Skeletal muscle tissue (tissue), 4 donors: ENCODE data around the gene PRKG1. TPM values are rescaled to one million over a fixed set of nuclear protein-coding genes. Genes with fewer than 3 reads are reported as not detected.
"Not testable (repeated sequence)": the region's sequence is repeated elsewhere in the genome, so short reads cannot be mapped to it uniquely, and the experiment has no call there.

Experiments
- H3K27ac ChIP-seq: one replicate; pipeline ENCODE4 v1.7.0; 2013; ENCODE audit warnings: mild to moderate bottlenecking, low read depth, low read length, inconsistent platforms
- H3K27me3 ChIP-seq, 3 donors: one replicate each; pipeline ENCODE4 v1.7.0; 2013; ENCODE audit warnings: low read length in 3 of 3; ENCODE audit not compliant: control insufficient read depth in 3 of 3, insufficient read depth in 3 of 3
- H3K36me3 ChIP-seq, 3 donors: one replicate each; pipeline ENCODE4 v1.7.0; 2013; ENCODE audit warnings: low read length in 3 of 3; ENCODE audit not compliant: control insufficient read depth in 3 of 3, insufficient read depth in 3 of 3
- H3K4me1 ChIP-seq, 3 donors: one replicate each; pipeline ENCODE4 v1.7.0; 2013; ENCODE audit warnings: low read length in 3 of 3, mild to moderate bottlenecking in 3 of 3; ENCODE audit not compliant: control insufficient read depth in 3 of 3, insufficient read depth in 3 of 3
- H3K4me3 ChIP-seq, 3 donors: one replicate each; pipeline ENCODE4 v1.7.0; 2013; ENCODE audit warnings: low read length in 3 of 3
- H3K9ac ChIP-seq, 3 donors: one replicate each; pipeline ENCODE4 v1.7.0; 2013; ENCODE audit warnings: low read length in 3 of 3, mild to moderate bottlenecking in 3 of 3, moderate library complexity in 2 of 3, low read depth in 1 of 3
- H3K9me3 ChIP-seq, 3 donors: one replicate each; pipeline ENCODE4 v1.7.0; 2013; ENCODE audit warnings: low read length in 3 of 3; ENCODE audit not compliant: control insufficient read depth in 3 of 3
- total RNA-seq: library from RNA; depleted of rRNA; stranded (reverse); fragments of >200 nt; gene quantifications from one replicate; pipeline ENCODE4 v1.2.3, GENCODE V29; 2014
- donor health status: Osteomylitis.

Gene PRKG1
- total RNA-seq, 1 donor from 2014 or later: 44.9 TPM

DNA sequence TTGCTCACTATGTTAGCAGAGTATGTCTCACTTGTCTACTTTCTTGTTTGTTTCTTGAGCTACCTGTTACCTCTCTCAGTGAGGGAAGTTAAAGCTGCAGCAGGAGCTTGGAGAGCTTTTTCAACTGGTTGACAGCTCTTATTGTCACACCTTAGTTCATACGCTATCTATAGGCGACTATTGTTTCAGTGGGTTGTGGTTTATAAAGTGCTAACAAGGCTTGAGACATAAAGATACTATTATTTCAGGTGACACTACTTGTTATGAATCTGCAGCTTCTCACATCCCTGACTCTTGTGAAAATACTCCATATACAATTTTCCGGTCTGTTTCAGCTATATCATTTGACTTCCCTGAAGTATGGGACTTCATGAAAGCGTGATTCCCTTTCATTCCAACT lies 457.8 kb downstream of the PRKG1 start:
- Histone ChIP-seq H3K9ac (no peak overlapping the region), H3K4me1 (no peaks in the 10 kb centered on the region), H3K27me3 (no peaks in the 10 kb centered on the region), H3K9me3 (no peaks in the 10 kb centered on the region), H3K27ac (no peak overlapping the region), H3K4me3 (no peak overlapping the region), H3K36me3 (no peaks in the 10 kb centered on the region)

DNA sequence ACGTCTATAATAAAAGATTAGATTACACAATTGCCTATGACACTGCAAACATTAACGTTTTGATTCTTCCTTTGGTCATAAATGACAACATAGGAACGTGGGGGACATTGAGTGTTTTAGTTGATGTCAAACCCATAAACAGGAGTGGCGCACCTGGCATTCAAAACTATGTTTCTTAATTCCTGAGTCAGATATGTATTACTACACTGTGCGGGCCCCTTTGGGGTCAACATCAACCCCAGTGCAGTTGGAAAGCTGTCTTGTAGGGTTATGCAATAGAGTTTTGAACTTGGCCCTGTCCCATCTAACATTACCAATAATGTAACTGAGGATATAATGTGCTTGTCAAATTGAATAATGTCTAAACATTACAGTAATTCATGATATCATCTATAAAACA lies 468.6 kb downstream of the PRKG1 start:
- H3K9me3 ChIP-seq: no peaks in the 10 kb centered on the region
- no peaks in the 10 kb centered on the region for H3K36me3 ChIP-seq
- no peak overlapping the region for H3K4me3 ChIP-seq
- H3K27me3 ChIP-seq: no peaks in the 10 kb centered on the region
- no peaks in the 10 kb centered on the region for H3K4me1 ChIP-seq
- H3K9ac ChIP-seq: no peak overlapping the region
- H3K27ac ChIP-seq: no peak overlapping the region

DNA sequence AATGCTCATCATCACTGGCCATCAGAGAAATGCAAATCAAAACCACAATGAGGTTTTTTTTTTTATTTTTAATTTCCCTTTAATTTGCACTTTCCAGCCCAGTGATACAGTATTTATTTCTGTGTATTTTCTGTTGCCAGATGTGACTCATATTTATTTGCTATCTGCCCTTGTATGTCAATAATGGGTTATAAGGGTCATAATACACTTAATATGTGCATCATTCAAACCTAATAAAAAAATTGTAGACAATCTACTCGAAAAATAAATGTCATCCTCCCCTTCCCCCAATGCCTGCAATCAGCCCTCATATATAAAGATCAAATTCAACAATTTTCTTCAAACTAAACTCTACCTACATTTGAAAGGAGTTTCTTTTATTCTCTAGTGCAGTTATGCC lies 470.6 kb downstream of the PRKG1 start:
- Histone ChIP-seq H3K4me3 (no peak overlapping the region), H3K27ac (no peak overlapping the region)

DNA sequence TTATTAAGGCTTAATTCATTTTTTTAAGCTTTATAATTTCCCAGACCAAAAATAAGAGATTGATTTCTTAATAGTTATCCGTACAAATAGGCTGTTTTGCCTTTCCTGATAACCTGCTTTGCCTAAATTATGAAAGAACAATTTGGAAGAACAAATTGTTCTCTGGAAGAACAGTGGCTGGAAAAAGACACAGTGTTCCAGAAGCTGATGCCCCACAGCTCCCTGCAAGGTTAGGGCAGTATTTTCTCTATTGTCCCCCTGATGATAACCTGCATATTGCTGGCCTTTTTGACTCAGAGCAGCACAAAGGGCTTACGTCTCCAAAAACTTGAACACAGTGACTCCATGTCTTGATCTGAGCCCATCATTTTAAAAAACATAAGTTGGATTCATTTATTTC lies 473.7 kb downstream of the PRKG1 start:
- H3K4me3 ChIP-seq: no peak overlapping the region
- no peak overlapping the region for H3K27ac ChIP-seq
- H3K36me3 ChIP-seq: no peaks in the 10 kb centered on the region

More for the DNA sequence above, 470.6 kb downstream of the PRKG1 start:
- H3K4me1 ChIP-seq: no peaks in the 10 kb centered on the region
- H3K36me3 ChIP-seq: no peaks in the 10 kb centered on the region
- H3K27me3 ChIP-seq: no peaks in the 10 kb centered on the region
- no peaks in the 10 kb centered on the region for H3K9me3 ChIP-seq
- H3K9ac ChIP-seq: no peak overlapping the region

DNA sequence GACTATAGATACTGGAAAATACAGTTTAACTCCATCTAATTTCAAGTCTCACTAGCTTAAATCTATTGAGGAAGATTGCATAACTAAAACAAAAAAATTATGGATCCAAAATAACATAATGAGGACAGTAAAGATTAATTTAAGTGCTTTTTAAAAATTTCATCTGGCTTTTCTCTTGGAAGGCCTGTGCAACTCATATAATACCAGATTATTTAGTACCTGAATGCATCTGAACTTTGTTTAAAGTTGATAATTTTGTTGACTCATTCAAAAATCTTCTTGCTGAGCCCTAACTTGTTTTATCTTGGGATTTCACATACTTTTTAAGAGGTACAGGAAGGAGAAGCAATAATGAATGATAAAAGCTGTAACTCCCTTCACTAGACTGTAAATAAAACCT lies 478.6 kb downstream of the PRKG1 start:
- Histone ChIP-seq H3K36me3 (no peaks in the 10 kb centered on the region), H3K27me3 (no peaks in the 10 kb centered on the region), H3K4me3 (no peak overlapping the region)

More for the DNA sequence above, 473.7 kb downstream of the PRKG1 start:
- H3K27me3 ChIP-seq: no peaks in the 10 kb centered on the region
- no peaks in the 10 kb centered on the region for H3K4me1 ChIP-seq
- no peak overlapping the region for H3K9ac ChIP-seq
- H3K9me3 ChIP-seq: no peaks in the 10 kb centered on the region

DNA sequence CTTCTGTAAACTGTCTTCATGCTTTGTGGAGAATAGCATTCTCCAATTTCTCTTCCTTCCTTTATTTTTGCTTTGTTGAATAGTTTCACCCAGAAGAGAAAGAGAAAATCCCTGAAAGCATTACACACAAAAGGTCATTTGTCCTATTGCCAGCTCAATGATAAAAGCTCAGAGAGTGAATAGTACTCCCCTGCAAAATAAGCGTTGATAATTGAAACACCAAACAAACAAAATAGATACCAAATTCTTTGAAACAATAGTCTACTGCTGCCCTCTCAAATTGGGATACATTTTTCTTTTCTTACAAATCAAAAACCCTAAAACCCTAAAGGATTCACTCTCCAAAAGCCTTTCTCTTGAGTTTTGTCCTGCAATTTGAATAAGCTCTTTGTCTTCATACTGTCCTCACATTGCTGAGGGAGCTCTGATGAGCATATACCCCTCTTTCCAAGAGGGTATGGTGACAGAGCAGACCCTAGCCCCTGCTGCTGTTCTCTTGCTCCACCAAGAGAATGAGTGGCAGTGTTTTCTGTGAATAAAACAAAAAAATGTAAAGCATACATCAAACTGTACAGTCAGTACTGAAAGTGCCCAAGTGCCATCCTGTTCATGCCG lies 490.7 kb downstream of the PRKG1 start:
- no peaks in the 10 kb centered on the region for H3K36me3 ChIP-seq
- no peak overlapping the region for H3K27ac ChIP-seq
- H3K4me3 ChIP-seq: no peak overlapping the region
- no peak overlapping the region for H3K9ac ChIP-seq
- no peaks in the 10 kb centered on the region for H3K9me3 ChIP-seq
- no peaks in the 10 kb centered on the region for H3K27me3 ChIP-seq
- H3K4me1 ChIP-seq: no peaks in the 10 kb centered on the region

More for the DNA sequence above, 478.6 kb downstream of the PRKG1 start:
- Histone ChIP-seq H3K9ac (no peak overlapping the region), H3K27ac (no peak overlapping the region), H3K4me1 (no peaks in the 10 kb centered on the region), H3K9me3 (no peaks in the 10 kb centered on the region)

DNA sequence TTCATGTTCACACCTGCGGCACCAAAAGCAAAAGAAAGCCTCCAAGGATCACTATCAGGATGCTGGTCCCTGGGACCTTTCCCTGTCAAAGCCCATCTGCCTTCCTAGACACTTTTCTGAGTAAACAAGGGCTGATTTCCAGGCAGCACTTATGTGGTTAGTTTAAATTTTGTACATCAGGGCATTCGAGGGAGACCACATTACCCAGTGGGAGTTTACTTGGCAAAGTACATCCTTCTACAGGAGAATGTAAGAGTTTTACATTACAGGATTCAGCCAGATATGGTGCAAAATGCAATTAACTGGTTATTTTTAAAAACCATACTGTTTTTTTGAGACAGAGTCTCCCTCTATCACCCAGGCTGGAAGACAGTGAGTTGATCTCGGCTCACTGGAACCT lies 493.0 kb downstream of the PRKG1 start:
- no peak overlapping the region for H3K4me3 ChIP-seq
- no peaks in the 10 kb centered on the region for H3K9me3 ChIP-seq
- no peak overlapping the region for H3K9ac ChIP-seq
- no peak overlapping the region for H3K27ac ChIP-seq
- no peaks in the 10 kb centered on the region for H3K36me3 ChIP-seq
- no peaks in the 10 kb centered on the region for H3K27me3 ChIP-seq
- no peaks in the 10 kb centered on the region for H3K4me1 ChIP-seq

DNA sequence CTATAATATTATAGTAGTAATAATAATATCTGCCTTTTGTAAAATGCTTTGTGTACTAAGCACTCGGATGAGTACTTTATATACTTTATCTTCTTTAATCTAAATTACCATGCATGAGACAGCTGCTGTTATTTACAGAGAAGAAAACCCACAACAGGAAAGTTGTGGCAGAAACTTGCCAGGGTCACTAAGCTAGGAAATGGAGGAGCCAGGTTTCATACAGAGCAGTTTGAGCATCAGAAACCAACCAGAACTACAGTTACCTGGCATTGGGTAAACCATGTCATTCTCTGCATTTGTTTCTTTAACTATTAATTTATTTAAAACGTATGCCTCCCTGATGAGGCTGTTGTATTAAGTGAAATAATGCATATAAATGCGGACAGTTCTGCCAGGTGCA lies 495.2 kb downstream of the PRKG1 start:
- no peaks in the 10 kb centered on the region for H3K27me3 ChIP-seq
- H3K36me3 ChIP-seq: no peaks in the 10 kb centered on the region
- H3K9me3 ChIP-seq: no peaks in the 10 kb centered on the region
- H3K27ac ChIP-seq: no peak overlapping the region
- no peaks in the 10 kb centered on the region for H3K4me1 ChIP-seq
- no peak overlapping the region for H3K4me3 ChIP-seq
- H3K9ac ChIP-seq: no peak overlapping the region

DNA sequence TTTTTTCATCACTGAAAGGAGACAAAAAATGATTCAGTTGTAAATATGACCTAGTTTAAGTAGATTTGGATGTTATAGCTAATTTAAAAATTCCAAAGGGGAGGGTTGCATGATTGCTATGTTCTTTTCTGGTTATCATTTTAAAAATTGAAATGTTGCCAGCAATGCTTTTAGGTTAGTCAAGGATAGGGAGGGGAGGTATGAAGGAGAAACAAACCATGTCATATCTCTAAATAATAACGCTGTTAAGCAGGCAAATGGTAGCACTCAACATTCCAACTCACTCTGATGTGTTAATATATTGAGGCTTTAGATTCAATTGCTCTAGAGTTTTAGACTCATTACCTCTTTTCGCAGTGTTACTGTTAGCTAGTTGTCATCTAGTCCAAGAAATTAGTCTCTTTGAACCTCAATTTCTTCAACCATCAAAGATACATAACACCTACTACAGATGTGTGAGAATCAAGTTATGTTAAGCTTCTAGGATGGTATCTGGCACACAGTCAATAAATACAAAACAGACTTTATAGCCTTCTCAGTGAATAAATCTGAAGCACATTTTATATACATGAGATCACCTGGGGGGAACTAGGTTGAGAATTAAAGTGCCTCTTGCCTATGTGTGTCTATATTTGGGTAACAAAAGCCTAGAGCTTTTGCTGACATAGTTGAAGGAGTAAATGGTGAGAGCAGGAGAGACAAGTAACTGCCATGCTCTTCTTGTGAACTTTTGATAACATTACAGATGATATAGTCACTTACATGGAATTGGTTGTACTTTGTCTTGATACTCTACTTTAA lies 500.2 kb downstream of the PRKG1 start:
- H3K9me3 ChIP-seq: no peaks in the 10 kb centered on the region
- no peaks in the 10 kb centered on the region for H3K27me3 ChIP-seq
- H3K4me3 ChIP-seq: no peak overlapping the region
- H3K36me3 ChIP-seq: no peaks in the 10 kb centered on the region
- H3K4me1 ChIP-seq: no peaks in the 10 kb centered on the region
- no peak overlapping the region for H3K27ac ChIP-seq
- H3K9ac ChIP-seq: no peak overlapping the region

DNA sequence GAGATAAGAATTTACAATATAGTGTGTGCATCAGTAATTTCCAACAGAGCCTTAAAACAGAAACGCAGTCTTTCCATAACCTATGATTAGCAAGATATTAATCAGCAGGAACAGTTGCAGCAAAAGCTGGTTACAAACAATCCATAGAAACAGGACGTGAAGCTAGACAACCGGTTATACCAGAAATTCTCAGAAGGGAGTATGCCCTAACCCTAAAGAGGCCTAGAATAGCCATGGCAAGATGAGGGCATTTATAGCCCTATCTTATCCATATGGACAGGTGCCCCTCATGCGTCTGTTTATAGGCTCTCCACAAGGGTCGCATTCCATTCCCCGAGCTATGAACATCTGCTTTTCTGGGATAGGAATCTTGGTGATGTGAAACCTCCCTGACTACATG lies 506.9 kb downstream of the PRKG1 start:
- H3K4me1 ChIP-seq, H3K4me3 ChIP-seq: not testable (repeated sequence)

More for the DNA sequence above, 506.9 kb downstream of the PRKG1 start:
- not testable (repeated sequence) for H3K36me3 ChIP-seq, H3K9ac ChIP-seq, H3K27ac ChIP-seq, H3K27me3 ChIP-seq, H3K9me3 ChIP-seq
